ENCODE measurements around the gene MCCC2. TPM values are rescaled to one million over a fixed set of nuclear protein-coding genes. Genes with fewer than 3 reads are reported as not detected.

MCCC2 gene
- total RNA-seq, 1 experiment from 2014 or later, result 47.2 TPM

GRCh38 chr5:71621741-71622140 is 34.6 kb downstream of the MCCC2 start (continued):
- TF ChIP-seq ELF1 (IDR thresholded peaks at IDR 0.05; ENCODE audit: borderline replicate concordance, low read depth), result no peak
- TF ChIP-seq ZFX (IDR thresholded peaks at IDR 0.05), result no peak
- no peak for TF ChIP-seq POLR2AphosphoS5 (IDR thresholded peaks at IDR 0.05; ENCODE audit: low read depth, low read length)
- TF ChIP-seq ZBTB33 (IDR thresholded peaks at IDR 0.05; ENCODE audit: extremely low read depth, insufficient replicate concordance, low read length), result no peak
- TF ChIP-seq SP1 (IDR thresholded peaks at IDR 0.05; ENCODE audit: low read depth), result no peak
- no peak for TF ChIP-seq YY1 (IDR thresholded peaks at IDR 0.05; ENCODE audit: extremely low read depth, insufficient replicate concordance, low read depth, low read length)
- TF ChIP-seq TCF7L2 (IDR thresholded peaks at IDR 0.05; ENCODE audit: borderline replicate concordance, extremely low read depth, insufficient read depth, insufficient read length), result no peak

GRCh38 chr5:71623221-71623794 is 36.2 kb downstream of the MCCC2 start:
- ATAC-seq (no peak), DNase-seq (ENCODE audit: low read depth, low spot score) (no peak)
- H3K27ac ChIP-seq (ENCODE audit: low read depth, low read length), result no peak overlapping the region
- H4K20me1 ChIP-seq (ENCODE audit: insufficient read depth), result no peaks in the 10 kb centered on the region
- no peak overlapping the region for H3K4me3 ChIP-seq (replicated peaks in 1 of 2; ENCODE audit: low read depth in 1 of 2, low read length in 2 of 2)
- TF ChIP-seq SP1 (IDR thresholded peaks at IDR 0.05; ENCODE audit: low read depth) (no peak), CBX3 (IDR thresholded peaks at IDR 0.05; ENCODE audit: low read depth) (no peak), ZBTB33 (IDR thresholded peaks at IDR 0.05; ENCODE audit: extremely low read depth, insufficient replicate concordance, low read length) (no peak), EZH2phosphoT487 (IDR thresholded peaks at IDR 0.05; ENCODE audit: borderline replicate concordance) (no peak), REST (IDR thresholded peaks at IDR 0.05; ENCODE audit: low read depth) (no peak), YY1 (IDR thresholded peaks at IDR 0.05; ENCODE audit: extremely low read depth, insufficient replicate concordance, low read depth, low read length) (no peak), SIN3A (IDR thresholded peaks at IDR 0.05; ENCODE audit: low read depth) (no peak), MAX (IDR thresholded peaks at IDR 0.05) (no peak), POLR2AphosphoS5 (IDR thresholded peaks at IDR 0.05; ENCODE audit: low read depth, low read length) (no peak), CEBPB (IDR thresholded peaks at IDR 0.05; ENCODE audit: low read depth) (no peak), FOSL1 (IDR thresholded peaks at IDR 0.05; ENCODE audit: low read depth) (no peak)
- CTCF ChIA-PET, result interaction anchor here (1.5 kb wide), 1 partner anchor 22 kb away, joined by 3 read pairs; no protein-coding TSS in a partner anchor
- BruUV-seq (replicated peaks), result no TSS peak
- no peak overlapping the region for H2AFZ ChIP-seq (ENCODE audit: low read depth, low read length, poor library complexity, severe bottlenecking)
- H3K27me3 ChIP-seq (ENCODE audit: insufficient read depth, low read length), result no peaks in the 10 kb centered on the region
- H3K4me2 ChIP-seq (ENCODE audit: low read length), result no peak overlapping the region
- no peaks in the 10 kb centered on the region for H3K36me3 ChIP-seq (ENCODE audit: control insufficient read depth in 1 of 2, insufficient read depth in 2 of 2, low read length in 2 of 2)
- H3K9me2 ChIP-seq (ENCODE audit: insufficient read depth), result no peaks in the 10 kb centered on the region
- H3K79me2 ChIP-seq (ENCODE audit: insufficient read depth, low read length), result no peaks in the 10 kb centered on the region; the same call in 1 of the 2 replicates
- H3K4me1 ChIP-seq (ENCODE audit: control insufficient read depth in 1 of 2, insufficient read depth in 2 of 2, low read length in 2 of 2), result peaks cover 5 to 11% of the 10 kb centered on the region in 2 experiments; a peak in 2 of 4 replicates
- RAD21 ChIA-PET (ENCODE audit: low non-redundant PET in 1 of 2, low total read pairs in 2 of 2, uncharacterized antibody in 2 of 2, unreplicated experiment in 2 of 2), result no interaction called here
- POLR2A ChIA-PET, result no interaction called here
- intact Hi-C loops (cut with micrococcal nuclease), result loop anchor here (5.0 kb wide), 1 partner anchor 49 kb away; no protein-coding TSS in a partner anchor
- H3K9ac ChIP-seq (ENCODE audit: low read length), result no peak overlapping the region
- no peaks in the 10 kb centered on the region for H3K9me3 ChIP-seq (ENCODE audit: control insufficient read depth in 1 of 2, insufficient read depth in 1 of 2, low read depth in 1 of 2, low read length in 2 of 2)

Measured in HCT116 (cell line).